Upper lobe of right lung (tissue), 1 donor: ENCODE data around the gene CASP9. TPM values are rescaled to one million over a fixed set of nuclear protein-coding genes. Genes with fewer than 3 reads are reported as not detected.
A peak's percentile ranks its signal among the peaks of the same experiment; 100 is the strongest.
"Not testable (repeated sequence)": the region's sequence is repeated elsewhere in the genome, so short reads cannot be mapped to it uniquely, and the experiment has no call there.

Experiments used
- ATAC-seq: fragments of 200-7000 bp; cut with Tn5 transposase; one replicate; pipeline ENCODE4 v1.9.1; 2020; ENCODE audit warnings: mild to moderate bottlenecking, moderate library complexity
- DNase-seq: peaks from one replicate; pipeline ENCODE4 v3.0.0-alpha.2; 2020
- H3K27ac ChIP-seq: fragments of 200-600 bp; one replicate; pipeline ENCODE4 v1.8.0; 2022
- H3K27me3 ChIP-seq: fragments of 200-600 bp; one replicate; pipeline ENCODE4 v1.8.0; 2022; ENCODE audit warnings: mild to moderate bottlenecking
- H3K36me3 ChIP-seq: fragments of 200-600 bp; one replicate; pipeline ENCODE4 v1.8.0; 2022
- H3K4me1 ChIP-seq: fragments of 200-600 bp; one replicate; pipeline ENCODE4 v1.8.0; 2022
- H3K4me3 ChIP-seq: fragments of 200-600 bp; one replicate; pipeline ENCODE4 v1.8.0; 2022; ENCODE audit warnings: mild to moderate bottlenecking
- H3K9me3 ChIP-seq: fragments of 200-600 bp; one replicate; pipeline ENCODE4 v1.8.0; 2022
- CTCF ChIP-seq: fragments of 200-600 bp; IDR thresholded peaks from one replicate; pipeline ENCODE4 v1.8.0; 2022; ENCODE audit warnings: antibody characterized with exemption
- intact Hi-C: fragments of 100-400 bp; cut with DNase I; formaldehyde crosslinking; loops from one replicate; pipeline ENCODE4 v1.11.0; 2022
- total RNA-seq: library from RNA; stranded (reverse); fragmentation: NEBNext Ultra II Directional; extraction: Animal tissue kit (Norgen Biotek cat#: 25700); gene quantifications from one replicate; pipeline ENCODE4 v1.2.1, GENCODE V29; 2021
- donor health status: DM: no; HTN: yes; CAD: no; lungs with severe emphysema.

CASP9 gene
- total RNA-seq, 1 donor from 2014 or later: 11.7 TPM

DNA sequence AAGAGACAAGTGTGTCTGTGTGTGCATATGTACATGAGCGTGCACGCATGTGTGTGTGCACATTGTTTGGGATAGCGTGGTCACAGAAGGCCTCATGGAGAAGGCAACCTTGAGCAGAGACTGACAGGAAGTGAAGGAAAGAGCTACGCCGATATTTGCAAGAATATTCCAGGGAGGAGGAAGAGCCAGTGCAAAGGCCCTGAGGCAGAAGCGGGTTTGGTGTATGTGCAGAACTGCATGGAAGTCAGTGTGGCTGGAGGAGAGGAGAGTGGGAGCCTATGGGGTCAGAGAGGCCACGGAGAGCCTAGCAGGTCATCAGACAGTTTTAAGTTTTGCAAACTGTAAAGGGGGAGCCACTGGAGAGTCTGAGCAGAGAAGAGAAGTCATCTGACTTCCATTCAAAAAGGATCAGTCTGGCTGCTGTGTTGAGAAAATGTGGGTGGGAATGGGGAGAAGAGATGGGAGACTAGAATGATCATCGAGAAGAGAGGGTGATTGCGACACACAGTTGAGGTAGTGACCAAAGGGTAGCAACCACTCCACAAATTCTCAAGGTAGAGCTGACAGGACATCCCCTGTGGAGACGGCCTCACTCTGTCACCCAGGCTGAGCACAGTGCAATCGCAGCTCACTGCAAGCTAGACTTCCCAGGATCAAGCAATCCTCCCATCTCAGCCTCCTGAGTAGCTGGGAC, 44.2 kb downstream of the CASP9 start:
- DNase-seq: no peak
- no peak overlapping the region for H3K4me3 ChIP-seq
- no peak overlapping the region for H3K27ac ChIP-seq
- H3K27me3 ChIP-seq: no peaks in the 10 kb centered on the region
- no peaks in the 10 kb centered on the region for H3K9me3 ChIP-seq
- H3K4me1 ChIP-seq: no peaks in the 10 kb centered on the region
- TF ChIP-seq CTCF: no peak
- intact Hi-C loops: no loop called here
- H3K36me3 ChIP-seq: no peaks in the 10 kb centered on the region
- no peak for ATAC-seq

GRCh38 chr1:15477646-15478212, 46.3 kb downstream of the CASP9 start:
- DNase-seq (no peak), ATAC-seq (peak; percentile 40)
- H3K4me3 ChIP-seq: no peak overlapping the region
- H3K27ac ChIP-seq: no peak overlapping the region
- H3K9me3 ChIP-seq: no peaks in the 10 kb centered on the region
- intact Hi-C loops: no loop called here
- no peaks in the 10 kb centered on the region for H3K27me3 ChIP-seq
- H3K36me3 ChIP-seq: no peaks in the 10 kb centered on the region
- no peak for TF ChIP-seq CTCF
- H3K4me1 ChIP-seq: no peaks in the 10 kb centered on the region

DNA sequence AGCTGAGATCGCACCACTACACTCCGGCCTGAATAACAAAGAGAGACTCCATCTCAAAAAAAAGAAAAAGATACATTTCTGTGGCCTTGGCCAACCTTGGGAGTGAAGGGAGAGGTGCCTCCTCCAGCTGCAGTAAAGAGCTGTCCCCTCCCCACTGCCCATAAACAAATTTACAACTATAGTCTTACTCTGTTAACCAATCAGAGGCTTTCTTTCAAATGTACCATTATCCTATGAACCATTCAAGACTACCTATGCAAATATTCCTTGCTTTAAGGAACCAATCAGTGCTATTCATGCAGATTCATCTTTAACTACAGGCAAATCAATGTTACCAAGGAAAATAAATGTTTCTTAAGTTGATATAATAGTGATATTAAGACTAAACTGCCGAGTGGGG, 47.1 kb downstream of the CASP9 start:
- H3K36me3 ChIP-seq: no peaks in the 10 kb centered on the region
- no peaks in the 10 kb centered on the region for H3K9me3 ChIP-seq
- H3K27ac ChIP-seq: no peak overlapping the region
- no peak overlapping the region for H3K4me3 ChIP-seq
- no peak for DNase-seq
- H3K4me1 ChIP-seq: no peaks in the 10 kb centered on the region
- ATAC-seq: no peak
- intact Hi-C loops: no loop called here
- H3K27me3 ChIP-seq: no peaks in the 10 kb centered on the region
- no peak for TF ChIP-seq CTCF

DNA sequence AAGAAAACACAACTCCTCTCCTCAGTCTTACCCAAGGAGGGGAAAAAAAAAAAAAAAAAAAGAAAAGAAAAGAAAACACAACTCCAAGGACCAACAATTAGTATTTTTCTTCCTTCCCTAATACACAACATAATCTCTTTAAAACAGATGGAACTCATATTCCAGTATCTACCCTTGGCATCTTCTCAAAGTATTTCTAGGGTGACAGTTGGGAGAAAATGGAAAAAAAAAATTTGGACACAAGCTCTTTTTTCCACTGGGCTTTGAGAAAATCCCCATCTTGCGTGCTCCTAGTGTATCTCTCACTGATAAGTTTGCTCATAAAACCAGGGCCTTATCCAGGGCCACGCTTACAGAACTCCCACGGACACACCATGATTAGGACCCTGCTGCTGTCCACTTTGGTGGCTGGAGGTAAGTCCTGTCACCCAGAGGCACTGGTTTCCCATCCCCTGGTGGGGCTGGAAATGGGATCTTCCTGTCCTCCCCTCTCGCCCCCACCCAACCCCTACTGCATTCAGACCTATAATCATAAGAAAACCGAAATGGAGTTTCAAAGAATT, 48.2 kb downstream of the CASP9 start, which contains the start of gene CELA2B:
CELA2B (plus strand) TSS at position 353 of the 563 bp plus-strand sequence; CDS start at position 375, 22 bp downstream.
- Histone ChIP-seq H3K4me1 (no peaks in the 10 kb centered on the region), H3K4me3 (no peak within 1 kb of the TSS), H3K27ac (no peak within 1 kb of the TSS), H3K36me3 (no peaks in the 10 kb centered on the region), H3K9me3 (no peaks in the 10 kb centered on the region), H3K27me3 (no peaks in the 10 kb centered on the region)
- no peak for TF ChIP-seq CTCF
- DNase-seq (no peak), ATAC-seq (no peak)
- intact Hi-C loops: no loop called here

GRCh38 chr1:15472587-15472986, 51.4 kb downstream of the CASP9 start:
- Histone ChIP-seq H3K27me3 (no peaks in the 10 kb centered on the region), H3K36me3 (no peaks in the 10 kb centered on the region), H3K27ac (no peak overlapping the region), H3K4me3 (no peak overlapping the region), H3K9me3 (no peaks in the 10 kb centered on the region), H3K4me1 (no peaks in the 10 kb centered on the region)
- ATAC-seq (no peak), DNase-seq (no peak)
- intact Hi-C loops: no loop called here
- TF ChIP-seq CTCF: no peak

- ATAC-seq, H3K9me3 ChIP-seq, intact Hi-C loops: not testable (repeated sequence)
Observed at GRCh38 chr1:15471723-15472122, 52.3 kb downstream of the CASP9 start.

GRCh38 chr1:15471067-15471466, 52.9 kb downstream of the CASP9 start:
- H3K36me3 ChIP-seq, H3K9me3 ChIP-seq, intact Hi-C loops, H3K4me1 ChIP-seq, H3K27me3 ChIP-seq, H3K27ac ChIP-seq, DNase-seq, ATAC-seq, H3K4me3 ChIP-seq: not testable (repeated sequence)

More at GRCh38 chr1:15471723-15472122, 52.3 kb downstream of the CASP9 start:
- not testable (repeated sequence) for H3K4me1 ChIP-seq, DNase-seq, H3K36me3 ChIP-seq, H3K4me3 ChIP-seq, H3K27me3 ChIP-seq, H3K27ac ChIP-seq

- intact Hi-C loops, H3K9me3 ChIP-seq, H3K27me3 ChIP-seq, ATAC-seq, H3K27ac ChIP-seq, DNase-seq, H3K4me3 ChIP-seq, H3K36me3 ChIP-seq, H3K4me1 ChIP-seq: not testable (repeated sequence)
Observed at GRCh38 chr1:15469821-15470448, 54.1 kb downstream of the CASP9 start.
